ENCODE data around the gene LARP4B.

LARP4B gene

GRCh38 chr10:828191-828590 lies 103.3 kb downstream of the LARP4B start:
- DNase-seq (ENCODE audit: low read depth in 2 of 2): no peak

DNA sequence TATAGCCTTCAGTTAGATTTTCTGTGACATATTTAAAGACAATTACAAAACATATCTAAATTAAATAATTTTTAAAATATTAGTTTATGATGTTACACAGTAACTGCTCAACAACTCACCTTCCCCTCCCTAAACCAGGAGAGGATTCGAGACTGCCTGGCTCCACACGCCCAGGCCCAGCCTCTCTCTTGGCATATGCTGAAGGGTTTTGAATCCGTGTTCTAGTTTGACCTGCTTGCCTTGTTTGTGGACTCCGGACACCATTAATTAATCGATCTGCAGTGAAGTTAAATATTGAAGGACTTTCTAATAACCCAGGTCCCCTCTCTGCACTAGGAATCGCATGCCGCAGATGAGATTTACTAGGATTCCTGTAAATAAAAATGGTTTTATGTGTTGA lies 106.6 kb downstream of the LARP4B start:
- no peak for DNase-seq (ENCODE audit: low read depth in 2 of 2)

DNA sequence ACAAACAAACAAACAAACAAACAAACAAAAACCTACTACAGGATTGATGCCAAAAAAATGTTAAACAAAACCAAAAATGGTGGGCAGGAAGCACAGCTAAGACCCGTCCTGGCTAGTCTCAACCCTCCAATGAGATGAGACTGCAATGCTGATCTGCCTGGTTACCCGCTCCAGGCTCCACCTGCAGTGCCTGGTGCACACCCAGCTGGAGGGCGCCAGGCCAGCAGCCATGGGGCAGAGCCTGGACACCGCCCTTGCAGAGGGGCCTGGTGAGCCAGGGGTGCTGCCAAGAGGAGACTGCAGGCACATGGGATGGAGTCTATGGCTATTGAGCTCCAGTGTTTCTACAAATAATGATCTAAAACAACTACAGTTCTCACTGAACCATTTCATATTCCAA lies 107.0 kb downstream of the LARP4B start:
- no peak for DNase-seq (ENCODE audit: low read depth in 2 of 2)

GRCh38 chr10:822661-823367 lies 108.7 kb downstream of the LARP4B start:
- no peak for DNase-seq (ENCODE audit: low read depth in 2 of 2)

DNA sequence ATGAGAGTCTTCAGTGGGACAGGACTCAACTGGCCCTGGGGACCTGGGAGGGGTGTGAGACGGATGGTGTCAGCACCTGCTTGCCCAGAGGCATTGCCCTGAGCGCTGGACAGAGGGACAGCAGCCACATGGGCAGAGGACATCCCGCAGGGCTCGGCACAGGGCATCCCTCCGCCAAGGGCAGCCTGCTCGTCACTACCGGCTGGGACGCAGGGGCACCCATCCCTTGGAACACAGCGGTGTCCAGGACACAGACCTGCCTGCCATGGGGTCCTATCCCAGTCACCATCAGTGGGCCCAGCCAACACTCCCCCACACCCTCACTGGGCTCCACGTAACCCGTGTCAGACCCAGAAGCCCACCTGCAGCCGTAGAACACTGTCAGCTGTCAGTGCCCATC lies 109.3 kb downstream of the LARP4B start:
- DNase-seq (ENCODE audit: low read depth in 2 of 2): no peak

DNA sequence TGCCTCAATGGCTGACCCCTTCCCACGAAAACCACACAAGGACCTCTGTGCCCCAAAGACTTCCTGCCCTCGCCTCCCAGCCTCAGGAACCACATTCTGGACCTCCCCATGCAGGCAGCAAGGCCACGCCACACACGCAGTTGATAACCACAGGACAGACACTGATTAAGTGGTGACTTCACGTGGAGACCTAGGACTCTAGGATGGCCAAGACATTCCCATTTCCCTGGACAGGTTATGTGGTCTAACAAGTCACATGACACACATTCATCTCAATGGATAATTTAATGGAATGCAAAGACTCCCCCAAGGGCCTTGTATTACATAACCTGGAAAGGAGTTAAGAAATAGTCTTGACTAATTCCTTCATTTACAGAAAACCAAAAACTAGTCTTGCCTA lies 110.2 kb downstream of the LARP4B start:
- DNase-seq (ENCODE audit: low read depth in 2 of 2): peak in 1 of 2 experiments; percentile 16

- no peak for DNase-seq (ENCODE audit: low read depth in 2 of 2)
Observed at GRCh38 chr10:819816-820215, 111.7 kb downstream of the LARP4B start.

- DNase-seq (ENCODE audit: low read depth in 2 of 2): peak; percentile 10 to 15
Observed at GRCh38 chr10:819326-819725, 112.2 kb downstream of the LARP4B start.

DNA sequence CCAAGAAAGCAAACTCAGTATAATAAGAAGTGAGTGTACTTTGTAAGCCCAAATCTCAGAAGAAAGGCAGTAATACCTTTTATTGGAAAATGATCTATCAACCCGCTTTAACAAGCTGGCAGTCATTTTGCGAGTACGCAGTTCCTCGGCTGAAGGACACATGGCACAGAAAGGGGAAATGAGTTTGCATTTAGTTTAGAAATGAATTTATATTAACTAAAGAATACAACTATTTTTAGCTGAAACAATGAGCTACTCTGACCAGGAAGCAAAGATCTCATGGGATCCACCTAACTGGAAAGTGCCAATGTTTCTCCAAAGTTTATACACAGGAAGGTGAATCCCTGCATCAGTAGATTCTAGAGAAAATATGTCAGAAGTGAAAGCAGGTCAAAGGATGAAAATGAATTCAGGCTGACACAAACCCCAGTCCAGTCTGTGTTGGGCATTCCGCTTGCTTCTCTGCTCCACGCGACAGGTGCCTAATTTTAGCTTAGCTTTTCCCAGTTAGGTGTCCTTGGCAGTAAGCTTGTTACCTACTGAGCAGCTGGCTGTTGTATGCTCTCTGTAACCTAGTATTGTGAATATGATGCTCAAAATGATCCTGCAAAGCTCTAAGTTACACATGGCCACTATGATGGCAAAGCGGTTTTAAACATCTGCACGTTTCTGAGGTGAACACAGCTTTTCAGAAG lies 112.8 kb downstream of the LARP4B start:
- no peak for DNase-seq (ENCODE audit: low read depth in 2 of 2)

- DNase-seq (ENCODE audit: low read depth in 2 of 2): no peak
Observed at GRCh38 chr10:818010-818409, 113.5 kb downstream of the LARP4B start.

DNA sequence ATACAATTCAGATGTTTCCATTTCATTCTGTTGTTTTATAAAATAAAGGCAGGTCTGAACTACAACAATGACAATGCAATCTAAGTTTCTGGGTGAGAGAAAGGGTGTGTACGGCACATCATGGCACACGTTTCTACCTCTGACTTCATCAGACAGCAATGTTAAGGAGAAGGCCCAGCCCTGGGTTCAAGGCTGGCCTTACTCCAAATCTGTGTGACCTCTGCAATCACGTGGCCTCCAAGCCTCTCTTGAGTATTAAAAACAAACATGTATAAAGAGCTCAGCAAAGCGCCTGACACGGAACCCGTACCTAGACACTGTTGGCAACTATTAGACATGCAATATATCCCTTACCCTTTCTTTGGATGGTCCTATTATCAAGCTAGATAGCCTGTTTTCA lies 114.1 kb downstream of the LARP4B start:
- no peak for DNase-seq (ENCODE audit: low read depth in 2 of 2)

GRCh38 chr10:816958-817357 lies 114.5 kb downstream of the LARP4B start:
- DNase-seq (ENCODE audit: low read depth in 2 of 2): no peak

GRCh38 chr10:816091-816477 lies 115.4 kb downstream of the LARP4B start:
- no peak for DNase-seq (ENCODE audit: low read depth in 2 of 2)

- no peak for DNase-seq (ENCODE audit: low read depth in 2 of 2)
Observed at GRCh38 chr10:815338-816090, 116.0 kb downstream of the LARP4B start.

DNA sequence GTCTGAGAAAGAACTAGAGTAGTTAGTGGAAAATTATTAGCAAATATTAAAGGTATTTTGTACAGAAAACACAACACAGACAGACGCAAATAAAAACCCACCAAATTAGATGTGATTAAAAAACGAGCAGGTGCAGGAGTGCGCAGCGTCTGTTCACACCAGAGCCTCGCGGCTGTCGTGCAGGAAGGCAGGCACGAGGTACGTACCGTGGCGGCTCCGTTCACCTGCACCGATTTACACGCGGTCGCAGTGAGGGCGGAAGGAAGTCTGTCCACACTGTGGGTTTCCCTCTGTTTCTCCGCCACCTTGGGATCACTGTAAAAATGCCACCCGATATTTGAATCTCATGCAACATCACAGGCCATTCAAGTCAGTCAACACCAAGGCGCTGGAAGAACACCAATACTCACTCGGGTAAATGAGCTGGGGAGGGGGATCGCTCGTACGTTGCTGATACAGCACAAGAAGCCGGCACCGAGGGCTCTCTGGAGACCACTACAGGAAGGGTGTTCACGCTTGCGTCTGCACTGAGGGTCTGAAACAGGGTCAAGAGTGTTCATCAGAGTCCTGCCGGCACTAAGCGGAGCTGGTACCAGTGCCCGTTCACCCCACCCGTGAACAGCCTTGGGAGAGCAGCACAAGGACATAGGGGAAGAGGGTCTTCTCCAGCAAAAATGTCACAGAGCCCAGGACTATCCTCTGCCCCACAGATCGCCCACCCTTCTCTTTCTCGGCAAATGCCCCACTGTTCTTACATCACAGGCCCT lies 116.8 kb downstream of the LARP4B start:
- DNase-seq (ENCODE audit: low read depth in 2 of 2): no peak

DNA sequence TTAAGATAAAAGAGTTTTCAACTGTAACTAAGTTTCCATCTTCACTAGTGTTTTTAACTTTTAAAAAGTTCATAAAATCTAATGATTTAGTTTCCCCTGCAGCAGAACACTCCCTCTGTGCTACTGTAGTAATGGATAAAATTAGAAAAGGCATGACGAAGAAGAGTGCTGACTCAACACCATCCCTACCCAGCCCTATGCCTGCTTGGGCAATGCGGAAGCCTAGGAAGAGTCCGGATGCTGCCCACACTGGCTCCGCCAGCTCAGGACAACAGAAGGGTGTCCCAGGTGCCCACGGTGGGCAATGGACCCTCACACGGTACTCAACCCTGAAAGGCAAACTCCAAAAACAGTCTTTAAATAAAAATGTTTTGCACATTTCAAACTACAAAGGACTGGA lies 118.2 kb downstream of the LARP4B start:
- no peak for DNase-seq (ENCODE audit: low read depth in 2 of 2)

DNA sequence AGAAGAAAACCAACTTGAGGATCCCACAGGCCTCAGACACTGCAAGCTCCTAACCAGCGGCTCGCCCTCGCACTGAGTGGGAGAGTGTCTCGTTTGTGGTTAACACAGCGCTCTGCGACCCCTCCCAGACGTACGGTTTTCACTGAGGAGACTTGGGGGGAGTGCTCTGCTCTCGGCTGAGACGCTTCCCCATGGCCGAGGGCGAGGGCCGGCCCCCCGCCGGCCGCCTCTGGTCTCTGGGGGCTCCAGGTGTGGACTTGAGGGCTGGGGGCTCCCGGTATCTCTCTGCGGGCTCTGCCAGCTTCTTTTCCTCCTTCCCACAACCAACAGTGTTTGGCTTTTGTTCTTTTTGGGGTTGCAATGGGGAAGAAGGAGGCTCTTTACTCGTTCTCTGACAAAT lies 118.7 kb downstream of the LARP4B start:
- no peak for DNase-seq (ENCODE audit: low read depth in 2 of 2)

DNA sequence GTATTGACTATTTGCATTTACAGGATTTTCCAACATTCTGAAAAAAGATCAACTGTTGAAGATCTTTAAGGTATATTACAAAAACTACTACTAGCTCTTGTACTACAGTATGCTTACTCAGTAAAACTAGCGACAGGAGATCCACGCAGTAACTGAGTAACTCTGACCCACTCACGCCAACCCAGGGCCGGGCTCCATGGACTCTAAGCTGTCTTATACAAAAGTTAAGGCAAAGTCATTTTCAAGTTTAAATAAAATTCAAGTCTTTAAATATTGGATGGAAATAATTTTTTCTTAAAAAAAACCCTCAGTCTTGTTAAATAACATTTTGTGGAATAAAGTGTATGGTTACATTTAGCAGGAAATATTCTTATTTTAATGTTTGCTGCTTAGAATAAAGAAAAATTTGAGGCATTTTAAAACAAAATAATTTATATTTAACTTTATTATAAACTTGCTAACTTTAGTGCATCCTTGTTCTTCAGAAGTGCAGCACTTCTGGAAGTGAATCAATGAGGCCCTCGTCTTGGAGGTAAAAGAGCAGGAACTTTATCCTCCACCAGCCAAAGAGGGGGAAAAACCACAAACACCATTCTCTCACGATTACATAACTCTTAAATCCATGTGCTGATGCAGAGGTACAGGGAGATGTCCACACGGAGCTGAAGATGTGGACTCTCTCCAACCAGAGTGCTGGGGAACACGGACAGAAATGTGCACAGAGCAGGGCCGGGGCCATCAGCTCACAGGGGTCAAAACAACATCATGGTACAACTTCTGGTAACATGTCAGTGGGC lies 119.9 kb downstream of the LARP4B start:
- DNase-seq (ENCODE audit: low read depth in 2 of 2): no peak

DNA sequence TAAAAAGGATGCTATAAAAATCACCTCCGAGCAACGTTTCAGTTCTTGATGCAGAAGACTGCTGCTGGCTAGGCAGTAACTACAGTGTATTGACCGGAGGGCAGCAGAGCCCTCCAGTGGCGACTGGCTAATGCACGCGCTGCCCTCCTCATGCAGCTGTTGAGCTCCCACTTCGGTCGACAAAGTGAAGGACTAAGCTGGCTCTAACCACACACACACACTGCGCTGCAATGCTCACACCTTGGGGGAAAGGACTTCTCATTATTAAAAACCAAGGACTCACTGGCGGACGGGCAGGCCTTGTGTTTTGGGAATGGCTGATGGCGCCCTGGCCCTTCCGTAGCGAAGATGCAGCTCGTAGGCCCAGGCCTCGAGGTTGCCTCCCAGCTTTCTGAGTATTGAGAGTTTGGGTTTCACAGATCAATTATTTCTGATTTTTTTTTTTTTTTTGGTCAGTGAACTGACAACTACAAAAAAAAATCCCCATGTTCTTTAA lies 121.1 kb downstream of the LARP4B start:
- no peak for DNase-seq (ENCODE audit: low read depth in 2 of 2)

DNA sequence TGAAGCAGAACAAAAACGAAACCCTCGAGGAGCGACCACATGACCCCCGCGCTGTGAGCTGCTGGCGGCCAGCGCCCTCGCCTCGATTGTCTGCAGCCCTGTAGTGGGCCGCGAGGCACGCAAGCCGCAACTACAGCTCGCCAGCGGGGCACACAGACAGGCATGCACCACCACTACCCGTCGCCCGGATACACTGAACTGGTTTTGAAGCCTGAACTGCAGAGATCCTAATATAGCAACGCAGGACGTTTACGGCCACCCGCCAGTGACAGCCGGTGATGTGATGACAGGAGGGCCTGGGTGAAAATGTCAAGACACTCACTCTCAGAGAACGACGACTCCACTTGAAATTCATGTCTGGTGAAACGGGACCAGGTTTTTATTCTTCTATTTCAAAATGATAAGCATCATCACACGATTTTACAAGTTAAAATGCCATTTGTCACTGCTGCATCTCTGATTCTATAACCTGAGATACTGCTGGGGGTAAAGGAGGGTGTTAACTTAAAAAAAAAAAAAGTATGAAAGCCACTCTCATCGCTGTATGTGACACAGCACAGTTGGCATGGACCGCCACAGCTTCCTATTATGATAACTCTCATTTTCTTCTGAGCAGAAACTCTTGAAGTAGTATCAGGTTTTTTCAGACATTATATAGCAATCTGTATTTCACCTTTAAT lies 121.7 kb downstream of the LARP4B start:
- DNase-seq (ENCODE audit: low read depth in 2 of 2): no peak

- no peak for DNase-seq (ENCODE audit: low read depth in 2 of 2)
Observed at GRCh38 chr10:807958-808353, 123.5 kb downstream of the LARP4B start.
